BLaER1 (cell line): ENCODE measurements around the gene PDE6C.

Source experiments
- H3K27ac ChIP-seq: shearing (Covaris generic); formaldehyde crosslinking; 2 replicates; pipeline ENCODE4 v1.8.1; 2022
- H3K27me3 ChIP-seq: shearing (Covaris generic); formaldehyde crosslinking; 2 replicates; pipeline ENCODE4 v1.8.1; 2022
- H3K36me3 ChIP-seq: shearing (Covaris generic); formaldehyde crosslinking; 2 replicates; pipeline ENCODE4 v1.8.1; 2022
- H3K4me1 ChIP-seq: shearing (Covaris generic); formaldehyde crosslinking; 2 replicates; pipeline ENCODE4 v1.8.1; 2022
- H3K4me2 ChIP-seq: shearing (Covaris generic); formaldehyde crosslinking; 2 replicates; pipeline ENCODE4 v1.8.1; 2022
- H3K4me3 ChIP-seq: shearing (Covaris generic); formaldehyde crosslinking; 2 replicates; pipeline ENCODE4 v1.8.1; 2022
- H3K9ac ChIP-seq: shearing (Covaris generic); formaldehyde crosslinking; 2 replicates; pipeline ENCODE4 v1.8.1; 2022
- H3K9me3 ChIP-seq: shearing (Covaris generic); formaldehyde crosslinking; 2 replicates; pipeline ENCODE4 v1.8.1; 2022
- H4K20me1 ChIP-seq: shearing (Covaris generic); formaldehyde crosslinking; 2 replicates; pipeline ENCODE4 v1.8.1; 2022
- Cebpa-rat ChIP-seq: shearing (Covaris generic); IDR thresholded peaks from 2 replicates; pipeline ENCODE4 v1.8.1; 2022

The PDE6C gene

DNA sequence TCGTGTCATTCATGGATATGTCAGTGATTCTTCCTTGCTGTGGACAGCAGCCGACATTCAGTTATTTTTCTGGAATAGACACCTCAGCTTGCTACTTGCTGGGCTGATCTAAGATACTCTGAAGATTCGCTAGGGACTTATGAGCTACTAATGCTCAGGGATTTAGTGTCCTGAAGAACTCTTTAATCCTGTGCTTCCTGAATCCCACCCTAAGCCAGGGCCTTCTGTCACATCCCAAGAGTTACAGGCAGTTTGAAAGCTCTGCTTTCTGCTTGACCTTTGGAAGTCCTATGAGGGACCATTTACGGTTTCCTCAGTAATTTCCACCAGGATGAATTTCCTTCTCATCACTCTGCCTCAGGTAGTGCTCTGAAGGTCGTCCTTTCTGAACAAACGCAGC, at the start of gene PDE6C:
Gene PDE6C (plus strand): TSS at position 227 of the 400 bp plus-strand sequence. CDS start 189 bp downstream, outside the sequence.
- Histone ChIP-seq H3K4me1 (peaks cover 14% of the 10 kb centered on the region; the same call in 1 of the 2 replicates), H3K4me2 (no peak within 1 kb of the TSS), H3K4me3 (no peak within 1 kb of the TSS), H3K36me3 (no peaks in the 10 kb centered on the region), H3K27me3 (no peaks in the 10 kb centered on the region), H3K27ac (no peak within 1 kb of the TSS), H3K9me3 (no peaks in the 10 kb centered on the region), H4K20me1 (no peaks in the 10 kb centered on the region), H3K9ac (no peak within 1 kb of the TSS)
- TF ChIP-seq Cebpa-rat: no peak

DNA sequence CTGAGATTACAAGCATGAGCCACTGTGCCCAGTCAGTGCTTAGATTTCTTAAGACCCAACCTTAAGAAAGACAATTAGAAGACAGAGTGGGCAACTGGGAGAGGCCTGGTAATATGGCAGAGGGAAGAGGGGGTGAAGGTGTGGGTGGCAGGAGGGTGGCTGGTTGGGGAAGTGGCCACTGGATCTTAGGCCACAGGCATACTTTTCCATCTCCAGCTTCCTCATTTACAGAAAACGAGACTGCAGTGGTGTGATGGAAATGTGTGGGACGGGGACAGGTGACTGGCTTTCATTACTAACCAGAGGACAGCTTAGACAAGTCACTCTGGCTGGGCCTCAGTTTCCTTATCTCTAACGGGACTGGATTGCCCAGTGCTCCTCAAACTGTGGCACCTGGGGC, 46.9 kb upstream of the PDE6C start:
- Histone ChIP-seq H3K9ac (no peak overlapping the region), H3K4me1 (no peaks in the 10 kb centered on the region), H3K36me3 (no peaks in the 10 kb centered on the region), H4K20me1 (no peaks in the 10 kb centered on the region), H3K9me3 (0 out of 2 replicates have a peak, but pooled peaks cover 10% of the 10 kb centered on the region), H3K4me2 (no peak overlapping the region), H3K27ac (no peak overlapping the region), H3K4me3 (no peak overlapping the region), H3K27me3 (no peaks in the 10 kb centered on the region)
- no peak for TF ChIP-seq Cebpa-rat

DNA sequence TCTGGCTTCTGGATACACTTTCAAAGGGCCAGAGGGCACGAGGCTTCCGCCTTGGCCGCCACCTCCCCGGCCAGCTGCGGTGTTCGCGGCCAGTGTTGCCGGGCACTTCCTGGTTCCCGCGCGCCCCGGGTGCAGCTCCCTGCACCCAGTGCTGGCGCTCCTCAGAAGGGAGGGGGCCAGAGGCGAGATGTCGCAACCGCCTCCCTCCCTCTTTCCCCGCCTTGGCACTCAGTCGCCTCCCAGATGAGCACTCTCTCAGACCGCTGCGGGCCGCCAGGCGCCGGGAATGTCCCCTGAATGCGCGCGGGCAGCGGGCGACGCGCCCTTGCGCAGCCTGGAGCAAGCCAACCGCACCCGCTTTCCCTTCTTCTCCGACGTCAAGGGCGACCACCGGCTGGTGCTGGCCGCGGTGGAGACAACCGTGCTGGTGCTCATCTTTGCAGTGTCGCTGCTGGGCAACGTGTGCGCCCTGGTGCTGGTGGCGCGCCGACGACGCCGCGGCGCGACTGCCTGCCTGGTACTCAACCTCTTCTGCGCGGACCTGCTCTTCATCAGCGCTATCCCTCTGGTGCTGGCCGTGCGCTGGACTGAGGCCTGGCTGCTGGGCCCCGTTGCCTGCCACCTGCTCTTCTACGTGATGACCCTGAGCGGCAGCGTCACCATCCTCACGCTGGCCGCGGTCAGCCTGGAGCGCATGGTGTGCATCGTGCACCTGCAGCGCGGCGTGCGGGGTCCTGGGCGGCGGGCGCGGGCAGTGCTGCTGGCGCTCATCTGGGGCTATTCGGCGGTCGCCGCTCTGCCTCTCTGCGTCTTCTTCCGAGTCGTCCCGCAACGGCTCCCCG, 45.7 kb upstream of the PDE6C start, which contains the start of gene FFAR4:
Gene FFAR4 (plus strand): TSS at position 231 of the 842 bp plus-strand sequence. CDS start 56 bp downstream, at position 287.
- no peak within 1 kb of the TSS for H3K4me2 ChIP-seq
- H3K4me3 ChIP-seq: no peak within 1 kb of the TSS
- H3K9me3 ChIP-seq: 0 out of 2 replicates have a peak, but pooled peaks cover 10% of the 10 kb centered on the region
- TF ChIP-seq Cebpa-rat: no peak
- H3K9ac ChIP-seq: no peak within 1 kb of the TSS
- H4K20me1 ChIP-seq: no peaks in the 10 kb centered on the region
- no peak within 1 kb of the TSS for H3K27ac ChIP-seq
- no peaks in the 10 kb centered on the region for H3K36me3 ChIP-seq
- H3K27me3 ChIP-seq: no peaks in the 10 kb centered on the region
- no peaks in the 10 kb centered on the region for H3K4me1 ChIP-seq

DNA sequence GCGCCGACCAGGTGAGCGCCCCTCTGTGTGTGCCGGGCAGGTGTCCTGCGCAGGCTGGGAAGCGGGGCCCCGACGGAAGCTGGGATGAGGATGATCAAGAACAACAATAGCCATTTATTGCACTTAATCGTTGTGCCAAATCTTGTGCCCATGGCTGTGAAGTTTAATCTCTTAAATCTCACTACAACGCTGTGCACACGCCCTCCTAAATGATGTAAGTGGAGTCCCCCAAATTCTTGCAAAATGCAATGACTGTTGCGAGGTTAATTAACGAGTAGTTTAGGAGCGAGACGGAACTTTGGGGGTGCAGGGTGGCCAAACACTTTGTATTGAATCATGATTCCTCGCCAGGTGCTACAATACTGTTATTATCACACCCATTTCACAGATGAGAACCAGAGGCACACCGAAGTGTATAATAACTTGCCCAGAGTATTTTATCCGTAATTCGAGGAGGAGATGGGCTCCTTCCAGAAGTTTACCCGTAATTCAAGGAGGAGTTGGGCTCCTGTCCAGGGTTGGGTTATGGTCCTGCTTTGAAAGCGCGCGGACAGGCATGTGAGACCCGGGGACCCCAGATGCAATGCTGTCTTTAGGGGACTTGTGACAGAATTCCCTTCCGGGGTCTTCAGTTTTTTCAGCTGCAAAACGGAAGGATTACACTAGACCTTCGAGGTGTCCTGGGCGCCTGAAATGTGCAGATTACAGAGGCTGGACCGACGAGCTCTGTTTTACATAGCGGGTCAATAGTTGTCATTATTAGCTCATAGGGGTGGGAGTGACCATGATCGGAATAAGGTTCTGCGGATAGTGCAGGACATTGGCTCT, 44.8 kb upstream of the PDE6C start:
- Histone ChIP-seq H3K9me3 (0 out of 2 replicates have a peak, but pooled peaks cover 10% of the 10 kb centered on the region), H3K4me2 (no peak overlapping the region), H3K27me3 (no peaks in the 10 kb centered on the region), H3K27ac (no peak overlapping the region), H3K36me3 (no peaks in the 10 kb centered on the region), H3K9ac (no peak overlapping the region), H3K4me3 (no peak overlapping the region), H4K20me1 (no peaks in the 10 kb centered on the region), H3K4me1 (peaks cover under 1% of the 10 kb centered on the region; the same call in 1 of the 2 replicates)
- no peak for TF ChIP-seq Cebpa-rat

DNA sequence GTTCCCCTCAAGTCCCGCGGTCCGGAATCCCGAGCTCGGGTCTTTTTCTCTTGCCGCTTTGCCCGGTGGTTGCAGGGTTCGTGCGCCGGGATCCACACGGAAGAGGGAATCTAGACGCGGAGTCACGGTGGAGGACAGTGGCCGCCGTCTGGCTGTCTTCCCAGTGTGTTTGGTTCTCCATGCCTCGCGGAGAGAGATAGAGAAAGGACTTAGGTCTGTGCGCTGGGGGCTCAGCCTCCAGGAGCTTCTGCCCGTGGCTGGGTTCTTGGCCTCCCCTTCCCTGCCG, 44.3 kb upstream of the PDE6C start:
- Histone ChIP-seq H3K4me3 (no peak overlapping the region), H4K20me1 (no peaks in the 10 kb centered on the region), H3K9me3 (0 out of 2 replicates have a peak, but pooled peaks cover 10% of the 10 kb centered on the region), H3K4me1 (peaks cover 6% of the 10 kb centered on the region), H3K27ac (no peak overlapping the region), H3K4me2 (no peak overlapping the region), H3K9ac (no peak overlapping the region), H3K36me3 (no peaks in the 10 kb centered on the region), H3K27me3 (no peaks in the 10 kb centered on the region)
- TF ChIP-seq Cebpa-rat: no peak

DNA sequence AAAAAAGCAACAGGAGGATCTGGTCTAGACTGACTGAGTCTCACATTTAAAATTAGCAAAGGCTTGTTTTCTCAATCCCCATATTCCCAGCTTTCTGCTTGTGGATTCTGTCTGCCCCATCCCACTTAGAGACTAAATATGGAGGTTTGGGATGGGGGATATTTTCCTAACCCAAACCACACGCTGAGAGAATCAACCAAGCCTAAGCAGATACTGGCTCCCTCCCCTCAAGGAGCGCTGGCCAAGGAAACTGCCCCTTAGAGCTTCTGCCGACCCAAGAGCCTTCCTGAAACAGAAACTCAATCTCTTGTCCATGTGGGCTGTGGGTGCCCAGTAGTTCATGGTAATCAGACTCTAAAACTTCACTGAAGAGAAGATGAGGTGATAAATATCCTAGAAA, 42.0 kb upstream of the PDE6C start:
- no peaks in the 10 kb centered on the region for H3K36me3 ChIP-seq
- no peak for TF ChIP-seq Cebpa-rat
- 0 out of 2 replicates have a peak, but pooled peaks cover 10% of the 10 kb centered on the region for H3K9me3 ChIP-seq
- no peak overlapping the region for H3K4me3 ChIP-seq
- H4K20me1 ChIP-seq: no peaks in the 10 kb centered on the region
- no peak overlapping the region for H3K4me2 ChIP-seq
- peaks cover 14% of the 10 kb centered on the region for H3K4me1 ChIP-seq
- no peak overlapping the region for H3K9ac ChIP-seq
- H3K27me3 ChIP-seq: no peaks in the 10 kb centered on the region
- no peak overlapping the region for H3K27ac ChIP-seq

DNA sequence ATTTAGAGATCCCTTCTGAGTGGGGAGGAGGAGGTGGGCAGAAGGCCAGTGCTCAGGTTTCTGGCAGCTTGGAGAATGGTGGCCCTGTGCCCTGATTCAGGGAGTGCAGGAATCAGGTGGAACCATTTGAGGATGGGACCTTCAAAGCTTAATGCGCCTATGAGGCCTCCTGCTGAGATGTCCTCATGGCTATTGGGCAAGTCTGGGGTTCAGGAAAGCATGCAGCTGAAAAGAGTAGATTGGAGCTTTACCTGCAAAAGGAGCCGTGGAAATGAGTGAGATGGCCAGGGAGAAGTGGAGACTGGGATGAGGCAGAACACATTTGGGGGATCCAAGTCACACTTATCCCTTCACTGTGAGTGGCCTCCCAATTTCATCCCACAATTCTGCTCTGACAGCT, 39.7 kb upstream of the PDE6C start:
- Histone ChIP-seq H3K27me3 (no peaks in the 10 kb centered on the region), H3K9ac (no peak overlapping the region), H3K4me3 (no peak overlapping the region), H3K4me2 (peak overlapping the region; percentile 49), H3K9me3 (0 out of 2 replicates have a peak, but pooled peaks cover 6% of the 10 kb centered on the region), H4K20me1 (no peaks in the 10 kb centered on the region), H3K27ac (no peak overlapping the region), H3K4me1 (peaks cover 14% of the 10 kb centered on the region), H3K36me3 (no peaks in the 10 kb centered on the region)
- TF ChIP-seq Cebpa-rat: no peak

DNA sequence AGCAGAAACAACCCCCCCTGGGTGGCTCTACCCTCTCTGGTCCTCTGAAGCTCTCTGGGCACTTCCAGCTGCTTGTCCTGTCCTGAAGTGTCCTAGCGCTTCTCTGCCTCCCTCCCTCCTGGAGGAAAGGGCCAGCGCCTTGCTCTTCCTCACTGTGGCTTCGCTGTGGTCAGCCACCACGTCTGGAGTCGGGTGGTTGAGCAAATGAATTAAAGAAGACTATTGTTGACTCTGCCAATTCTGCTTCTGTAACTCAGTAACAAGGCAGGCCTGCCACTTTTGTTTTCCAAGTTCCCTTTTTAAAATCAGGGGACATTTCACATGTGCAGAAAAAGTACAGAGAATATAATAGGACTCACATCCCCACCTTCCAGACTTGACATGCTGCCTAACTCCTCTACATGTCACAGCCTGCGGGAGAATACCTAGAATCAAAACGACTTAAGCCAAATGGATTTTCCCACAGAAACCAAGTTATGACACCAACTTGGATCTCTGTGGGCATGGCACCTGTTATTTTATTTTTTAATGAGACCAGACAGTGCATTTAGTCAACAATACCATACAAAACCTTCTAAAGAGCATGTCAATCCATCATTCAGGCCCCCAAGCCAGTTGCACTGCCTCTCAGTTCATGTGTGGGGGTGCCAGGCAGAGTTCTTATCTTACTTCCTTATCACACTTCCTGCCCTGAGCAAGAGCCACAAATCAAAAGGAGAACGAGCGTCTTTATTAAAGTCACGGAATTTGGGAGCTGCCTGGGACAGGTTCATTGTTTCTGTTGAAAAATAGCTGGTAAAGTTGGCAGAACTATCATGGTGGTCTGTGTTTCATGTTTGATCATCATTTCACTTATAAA, 39.1 kb upstream of the PDE6C start:
- Histone ChIP-seq H3K27me3 (no peaks in the 10 kb centered on the region), H3K4me1 (peaks cover 14% of the 10 kb centered on the region), H3K36me3 (no peaks in the 10 kb centered on the region), H3K9me3 (no peaks in the 10 kb centered on the region), H3K9ac (no peak overlapping the region), H3K4me3 (no peak overlapping the region), H4K20me1 (no peaks in the 10 kb centered on the region), H3K4me2 (peak overlapping the region; percentile 49), H3K27ac (no peak overlapping the region)
- no peak for TF ChIP-seq Cebpa-rat

DNA sequence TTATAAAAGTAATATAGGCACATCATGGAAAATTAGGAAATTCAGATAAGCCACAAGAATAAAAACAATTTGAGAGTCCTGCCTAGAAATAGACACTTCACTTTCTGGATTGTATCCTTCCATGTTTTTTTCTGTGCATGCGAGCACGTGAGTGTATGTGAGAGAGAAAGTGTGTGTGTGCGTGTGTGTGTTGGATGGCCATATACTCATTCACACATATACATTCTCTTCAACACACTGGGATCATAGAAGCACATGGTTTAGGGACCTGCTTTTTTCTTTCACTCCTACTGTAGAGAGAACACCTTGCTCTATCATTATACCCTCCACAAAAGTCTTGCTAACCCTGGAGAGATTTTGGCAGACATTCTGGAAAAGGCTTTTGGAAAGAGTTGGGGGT, 38.4 kb upstream of the PDE6C start:
- H3K27ac ChIP-seq: no peak overlapping the region
- no peak for TF ChIP-seq Cebpa-rat
- H3K9me3 ChIP-seq: no peaks in the 10 kb centered on the region
- no peaks in the 10 kb centered on the region for H3K27me3 ChIP-seq
- H3K4me1 ChIP-seq: peaks cover 14% of the 10 kb centered on the region
- H3K9ac ChIP-seq: no peak overlapping the region
- no peaks in the 10 kb centered on the region for H3K36me3 ChIP-seq
- peak overlapping the region; percentile 49 for H3K4me2 ChIP-seq
- H4K20me1 ChIP-seq: no peaks in the 10 kb centered on the region
- H3K4me3 ChIP-seq: no peak overlapping the region
